ENCODE results near the gene MMP11. TPM values are rescaled to one million over a fixed set of nuclear protein-coding genes. Genes with fewer than 3 reads are reported as not detected.

Gene MMP11
- total and polyA plus RNA-seq, 2 of the 13 experiments (the other 11 are each of a cell fraction or from before 2014, with no cell fraction given), result 8.9 to 28.6 TPM

GRCh38 chr22:23750714-23751440 is 21.8 kb upstream of the MMP11 start, which contains the start of gene ZNF70 (continued):
- TF ChIP-seq AKNA (CRISPR knock-in tag; IDR thresholded peaks at IDR 0.05; ENCODE audit: borderline replicate concordance) (no peak), ZNF275 (CRISPR knock-in tag; IDR thresholded peaks at IDR 0.05; ENCODE audit: borderline replicate concordance) (no peak), HMG20B (CRISPR knock-in tag; conservative IDR thresholded peaks at IDR 0.05) (no peak), BCLAF1 (IDR thresholded peaks at IDR 0.05) (no peak), TAF15 (IDR thresholded peaks at IDR 0.05; ENCODE audit: low read depth, low read length, poor library complexity, severe bottlenecking) (peak; percentile 47), SIN3A (IDR thresholded peaks at IDR 0.05; ENCODE audit: borderline replicate concordance, low read depth, low read length) (no peak; the same call in 1 of the 2 replicates), PPARG (CRISPR knock-in tag; conservative IDR thresholded peaks at IDR 0.05) (no peak), RELA (CRISPR knock-in tag; IDR thresholded peaks at IDR 0.05) (no peak), THRA (CRISPR knock-in tag; IDR thresholded peaks at IDR 0.05; ENCODE audit: borderline replicate concordance) (0 out of 2 replicates have a peak, but pooled peaks have one; percentile 9), NFE2L2 (IDR thresholded peaks at IDR 0.05; ENCODE audit: low read length) (no peak), CREM (IDR thresholded peaks at IDR 0.05) (no peak), CREM (CRISPR knock-in tag; IDR thresholded peaks at IDR 0.05) (no peak), SOX5 (CRISPR knock-in tag; IDR thresholded peaks at IDR 0.05; ENCODE audit: borderline replicate concordance) (no peak), SALL2 (CRISPR knock-in tag; IDR thresholded peaks at IDR 0.05) (no peak), ZFP1 (CRISPR knock-in tag; IDR thresholded peaks at IDR 0.05) (no peak)
